GM12892 (cell line): ENCODE measurements around the gene MAP1B.

ENCODE experiments used
- DNase-seq: peaks from one replicate; pipeline ENCODE4 v3.0.0; 2011; ENCODE audit not compliant: insufficient read length
- FAIRE-seq: peaks from 2 replicates; lab custom pipeline; 2011; peaks lifted over from hg19 to GRCh38; lab: Jason Lieb, UNC
- POLR2A ChIP-seq: IDR thresholded peaks from 2 replicates; pipeline ENCODE4 v1.6.1; 2011; ENCODE audit warnings: low read depth, low read length, control low read depth
- POLR2AphosphoS5 ChIP-seq: IDR thresholded peaks from 2 replicates; pipeline ENCODE4 v1.6.1; 2011; ENCODE audit warnings: low read depth, low read length, control low read depth
- TAF1 ChIP-seq: IDR thresholded peaks from 2 replicates; pipeline ENCODE4 v1.6.1; 2011; ENCODE audit warnings: low read depth, mild to moderate bottlenecking, control low read depth, low read length, borderline replicate concordance

The MAP1B gene

DNA sequence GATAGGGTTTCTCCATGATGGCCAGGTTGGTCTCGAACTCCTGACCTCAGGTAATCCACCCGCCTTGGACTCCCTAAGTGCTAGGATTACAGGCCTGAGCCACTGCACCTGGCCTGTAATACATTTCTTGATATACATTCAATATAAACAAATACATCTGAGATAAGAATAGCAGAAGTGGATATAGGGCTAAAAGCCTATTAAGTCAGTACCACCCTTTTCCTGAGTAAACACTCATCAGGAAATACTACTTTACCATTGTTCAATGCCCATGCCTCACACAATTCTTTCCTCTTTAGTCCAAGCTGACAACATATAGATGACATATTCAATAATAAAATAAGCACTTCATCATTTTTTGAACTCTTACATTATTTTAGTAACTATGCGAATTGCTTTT lies 148.0 kb downstream of the MAP1B start:
- DNase-seq: no peak
- TF ChIP-seq POLR2AphosphoS5 (no peak), POLR2A (no peak), TAF1 (no peak)
- FAIRE-seq: no peak

DNA sequence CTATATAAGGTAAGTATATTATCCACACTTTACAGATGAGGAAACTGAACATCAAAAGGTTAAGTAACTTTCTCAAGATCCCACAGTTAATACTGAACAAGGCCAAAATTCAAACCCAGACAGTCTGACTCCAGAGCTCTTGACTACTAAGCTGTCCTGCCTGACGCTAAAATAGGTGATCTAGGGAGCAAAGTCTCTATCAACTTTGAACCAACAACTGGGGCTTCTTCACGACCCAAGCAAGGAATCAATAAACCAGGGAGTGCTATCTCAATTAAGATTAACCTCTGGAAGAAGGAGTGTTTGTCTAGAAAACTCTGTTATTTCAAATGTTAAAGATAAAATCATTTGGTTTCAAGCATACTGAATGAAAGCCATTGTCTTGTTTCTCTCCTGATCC lies 148.4 kb downstream of the MAP1B start:
- no peak for FAIRE-seq
- no peak for DNase-seq
- TF ChIP-seq TAF1 (no peak), POLR2A (no peak), POLR2AphosphoS5 (no peak)

DNA sequence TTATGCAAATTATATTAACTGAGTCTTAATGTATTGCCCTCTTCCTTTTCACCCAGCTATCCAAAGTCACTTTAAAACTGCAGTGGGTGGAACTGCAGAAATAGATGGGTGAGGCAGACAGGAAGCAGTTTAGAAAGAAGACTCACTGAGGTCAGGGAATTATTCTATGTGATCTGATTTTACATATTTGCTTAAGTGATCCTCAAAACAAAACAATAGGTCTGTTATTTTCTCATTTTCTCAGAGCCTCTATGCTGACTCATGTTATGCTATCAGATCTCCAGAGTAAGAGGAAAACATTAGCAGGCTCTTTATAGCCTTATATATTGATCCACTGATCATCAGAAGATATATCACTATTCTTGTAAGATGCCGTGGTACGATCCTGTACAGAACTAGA lies 149.3 kb downstream of the MAP1B start:
- DNase-seq: no peak
- TF ChIP-seq TAF1: no peak
- TF ChIP-seq POLR2A: no peak
- TF ChIP-seq POLR2AphosphoS5: no peak
- FAIRE-seq: no peak
